PC-9 (cell line): Measurements from ENCODE around the gene DDX10.

Source experiments
- EZH2 ChIP-seq: fragments of 200-600 bp; sonication (generic); IDR thresholded peaks from 2 replicates; pipeline ENCODE4 v1.8.0; 2017; ENCODE audit warnings: antibody characterized with exemption, low read depth
- TF ChIP-seq, protein P1 (sequence below): fragments of 200-600 bp; sonication (generic); conservative IDR thresholded peaks from 2 replicates; pipeline ENCODE4 v1.6.1; 2017; ENCODE audit warnings: mixed run types, antibody characterized with exemption, mild to moderate bottlenecking, moderate library complexity

DNA sequence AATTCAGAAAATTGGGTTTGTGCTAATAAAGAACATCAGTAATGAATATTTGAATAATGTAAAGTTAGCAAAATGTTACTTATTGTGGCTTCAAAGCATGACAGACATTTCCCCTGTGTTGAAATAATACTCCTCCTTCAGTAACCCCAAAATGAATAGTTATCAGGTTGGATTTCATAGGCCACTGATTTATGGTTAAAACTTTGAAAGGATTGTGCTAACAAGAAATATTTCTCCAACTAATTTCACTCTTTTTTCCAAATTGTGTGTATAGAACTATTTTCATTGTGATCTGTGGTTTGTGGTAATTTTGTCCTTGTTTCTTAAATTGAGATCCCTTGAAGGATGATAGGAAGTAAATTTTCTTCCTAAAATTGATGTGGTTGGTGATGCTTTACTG is 7.9 kb downstream of the DDX10 start:
- TF ChIP-seq, protein P1, sequence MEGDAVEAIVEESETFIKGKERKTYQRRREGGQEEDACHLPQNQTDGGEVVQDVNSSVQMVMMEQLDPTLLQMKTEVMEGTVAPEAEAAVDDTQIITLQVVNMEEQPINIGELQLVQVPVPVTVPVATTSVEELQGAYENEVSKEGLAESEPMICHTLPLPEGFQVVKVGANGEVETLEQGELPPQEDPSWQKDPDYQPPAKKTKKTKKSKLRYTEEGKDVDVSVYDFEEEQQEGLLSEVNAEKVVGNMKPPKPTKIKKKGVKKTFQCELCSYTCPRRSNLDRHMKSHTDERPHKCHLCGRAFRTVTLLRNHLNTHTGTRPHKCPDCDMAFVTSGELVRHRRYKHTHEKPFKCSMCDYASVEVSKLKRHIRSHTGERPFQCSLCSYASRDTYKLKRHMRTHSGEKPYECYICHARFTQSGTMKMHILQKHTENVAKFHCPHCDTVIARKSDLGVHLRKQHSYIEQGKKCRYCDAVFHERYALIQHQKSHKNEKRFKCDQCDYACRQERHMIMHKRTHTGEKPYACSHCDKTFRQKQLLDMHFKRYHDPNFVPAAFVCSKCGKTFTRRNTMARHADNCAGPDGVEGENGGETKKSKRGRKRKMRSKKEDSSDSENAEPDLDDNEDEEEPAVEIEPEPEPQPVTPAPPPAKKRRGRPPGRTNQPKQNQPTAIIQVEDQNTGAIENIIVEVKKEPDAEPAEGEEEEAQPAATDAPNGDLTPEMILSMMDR: no peak
- TF ChIP-seq EZH2: no peak
